Eye (tissue), 1 donor: ENCODE data around the gene NEAT1.

Experiments used
- DNase-seq: peaks from one replicate; pipeline ENCODE4 v3.0.0-alpha.2; 2015

The NEAT1 gene

GRCh38 chr11:65488273-65489034, 65.9 kb downstream of the NEAT1 start:
- peak; percentile 67 for DNase-seq

GRCh38 chr11:65489035-65489705, 66.6 kb downstream of the NEAT1 start:
- DNase-seq, result peak; percentile 90

- DNase-seq, result peak; percentile 80
These were observed 67.2 kb downstream of the NEAT1 start for GRCh38 chr11:65489706-65490320.

DNA sequence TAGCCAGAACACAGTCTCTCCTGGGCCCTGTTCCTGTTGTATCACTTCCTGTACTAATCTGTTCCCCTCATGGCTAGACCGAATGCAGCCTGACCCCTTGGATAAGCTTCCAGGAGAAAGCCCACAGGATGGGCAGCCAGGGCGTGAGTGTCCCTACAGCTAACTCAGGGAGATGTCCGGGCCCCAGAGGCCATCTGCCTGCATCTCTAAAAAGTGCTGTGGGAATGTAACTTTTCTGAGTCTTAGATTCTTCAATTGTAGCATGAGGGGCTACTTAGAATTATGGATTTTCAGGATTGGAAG, 68.5 kb downstream of the NEAT1 start:
- DNase-seq, result no peak

DNA sequence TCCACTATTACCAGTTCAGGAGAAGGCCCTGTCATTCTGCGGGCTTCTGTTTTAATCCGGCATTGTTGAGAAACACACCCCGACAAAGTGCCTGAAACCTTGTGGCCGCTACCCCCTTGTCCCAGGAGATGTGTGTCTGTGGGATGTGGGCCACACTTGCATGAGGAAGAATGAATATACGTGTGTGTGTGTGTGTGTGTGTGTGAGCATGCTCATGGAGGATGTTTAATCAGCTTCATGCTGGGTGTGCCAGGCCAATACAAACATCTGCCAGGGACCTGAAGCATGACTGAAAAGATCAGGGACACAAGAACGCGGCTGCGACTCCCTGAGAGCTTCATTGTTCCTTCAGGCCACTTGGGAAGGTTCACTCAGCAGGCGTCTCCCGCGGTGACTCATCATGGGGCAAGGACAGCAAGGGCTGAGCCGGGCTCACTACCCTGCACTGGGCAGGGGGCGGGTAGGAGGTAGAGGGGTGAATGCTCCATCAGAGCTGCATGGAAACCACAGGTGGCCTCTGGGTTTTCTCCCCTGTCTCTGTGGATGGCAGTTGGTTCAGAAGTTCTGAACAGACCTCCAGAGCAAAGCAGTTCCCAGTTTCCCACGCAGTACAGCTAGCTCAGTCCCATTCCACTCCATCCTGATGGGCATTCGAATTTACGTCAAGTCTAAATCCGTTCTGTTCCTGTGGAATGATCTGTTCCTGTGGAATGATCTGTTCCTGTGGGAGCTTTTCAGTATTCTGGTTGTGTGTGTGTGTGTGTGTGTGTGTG, 69.2 kb downstream of the NEAT1 start:
- peak; percentile 92 for DNase-seq

DNA sequence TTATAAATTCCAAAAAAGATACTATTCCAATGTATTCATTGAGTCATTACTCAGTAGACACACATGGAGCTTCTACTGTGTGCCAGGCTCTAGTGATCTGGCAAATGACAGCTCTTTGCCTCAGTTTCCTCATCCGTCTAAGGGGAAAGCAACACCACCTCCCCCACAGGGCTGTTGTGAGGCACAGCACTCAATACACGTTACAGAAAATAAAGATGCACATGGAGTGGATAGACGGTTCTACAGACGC, 69.7 kb downstream of the NEAT1 start:
- no peak for DNase-seq

GRCh38 chr11:65492637-65493366, 70.2 kb downstream of the NEAT1 start:
- DNase-seq, result peak; percentile 65

GRCh38 chr11:65493367-65494176, 71.0 kb downstream of the NEAT1 start:
- DNase-seq, result peak; percentile 63
